Erythroblast (primary cell): ENCODE results near the gene XPA.

ENCODE experiments used
- GATA1 ChIP-seq: IDR thresholded peaks from 2 replicates; pipeline ENCODE4 v1.6.1; 2011; ENCODE audit warnings: low read depth, mild to moderate bottlenecking, control low read depth, low read length, moderate library complexity
- POLR2A ChIP-seq: IDR thresholded peaks from 2 replicates; pipeline ENCODE4 v1.6.1; 2011; ENCODE audit warnings: mild to moderate bottlenecking, low read length

DNA sequence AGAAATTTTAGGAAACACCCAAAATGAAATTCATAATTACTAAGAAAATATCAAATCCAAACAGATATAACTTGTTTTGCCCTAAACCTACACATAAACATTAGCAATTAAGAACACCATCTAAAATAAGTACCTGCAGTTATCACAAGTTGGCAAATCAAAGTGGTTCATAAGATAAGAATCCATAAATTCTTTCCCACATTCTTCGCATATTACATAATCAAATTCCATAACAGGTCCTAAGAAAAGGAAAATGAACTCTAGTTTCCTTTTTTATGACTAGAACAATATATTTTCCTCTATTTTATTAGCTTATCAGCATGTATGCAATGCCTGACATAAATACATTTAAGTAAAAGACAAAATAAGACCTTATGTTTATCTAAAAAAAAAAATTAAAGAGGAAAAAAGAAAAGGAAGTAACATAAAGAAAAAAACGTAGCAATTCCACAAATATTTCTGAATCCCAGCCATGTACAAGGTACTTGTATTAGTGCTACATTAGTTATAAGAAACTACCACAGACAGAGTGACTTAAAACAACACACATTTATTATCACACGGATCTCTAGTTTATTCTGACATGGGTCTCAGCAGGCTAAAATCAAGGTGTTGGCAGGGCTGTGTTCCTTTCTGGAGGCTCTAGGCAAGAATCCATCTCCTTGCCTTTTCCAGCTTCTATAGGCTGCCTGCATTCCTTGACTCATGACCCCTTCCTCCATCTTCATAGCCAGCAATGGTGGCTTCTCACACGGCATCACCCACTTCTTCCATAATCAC lies 7.5 kb downstream of the XPA start:
- TF ChIP-seq POLR2A (no peak), GATA1 (no peak)
